Measurements from ENCODE around the gene ALG12.
A peak's percentile ranks its signal among the peaks of the same experiment; 100 is the strongest.

ALG12 gene

GRCh38 chr22:49961005-49961600 lies 42.9 kb upstream of the ALG12 start:
- H3K27ac ChIP-seq (ENCODE audit: low read length), result peak overlapping the region; percentile 72

DNA sequence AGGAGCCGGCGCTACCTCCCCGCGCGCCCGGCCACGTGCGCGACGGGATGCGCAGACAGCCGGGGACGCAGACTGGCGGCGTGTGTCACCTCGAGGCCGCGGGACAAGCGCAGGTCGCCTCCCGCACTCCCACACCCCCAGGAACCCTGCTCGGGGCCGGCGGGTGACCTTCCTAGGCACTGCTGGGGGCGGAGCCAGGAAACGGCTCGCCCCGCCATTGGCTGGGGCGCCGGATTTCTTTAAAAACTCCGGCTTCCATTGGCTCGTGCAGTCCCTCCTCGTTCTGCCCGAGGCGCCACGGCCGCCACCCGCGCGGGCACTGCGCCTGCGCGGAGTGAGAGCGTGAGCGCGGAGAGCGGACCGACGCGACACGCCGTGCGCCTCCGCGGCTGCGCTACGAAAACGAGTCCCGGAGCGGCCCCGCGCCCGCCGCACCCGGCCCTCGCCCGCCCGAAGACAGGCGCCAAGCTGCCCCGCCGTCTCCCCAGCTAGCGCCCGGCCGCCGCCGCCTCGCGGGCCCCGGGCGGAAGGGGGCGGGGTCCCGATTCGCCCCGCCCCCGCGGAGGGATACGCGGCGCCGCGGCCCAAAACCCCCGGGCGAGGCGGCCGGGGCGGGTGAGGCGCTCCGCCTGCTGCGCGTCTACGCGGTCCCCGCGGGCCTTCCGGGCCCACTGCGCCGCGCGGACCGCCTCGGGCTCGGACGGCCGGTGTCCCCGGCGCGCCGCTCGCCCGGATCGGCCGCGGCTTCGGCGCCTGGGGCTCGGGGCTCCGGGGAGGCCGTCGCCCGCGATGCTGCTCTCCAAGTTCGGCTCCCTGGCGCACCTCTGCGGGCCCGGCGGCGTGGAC lies 42.1 kb upstream of the ALG12 start, which contains the start of gene PIM3:
PIM3 (plus strand) TSS at position 614 of the 846 bp plus-strand sequence; CDS start at position 790, 176 bp downstream.
- Histone ChIP-seq H4K20me1 (ENCODE audit: insufficient read depth, low read length) (peaks cover 36% of the 10 kb centered on the region), H3K27me3 (ENCODE audit: low read depth, low read length) (no peaks in the 10 kb centered on the region), H3K4me3 (ENCODE audit: low read length) (peak within 1 kb of the TSS; percentile 99), H3K4me2 (ENCODE audit: low read length) (peak within 1 kb of the TSS; percentile 100), H3K79me2 (ENCODE audit: low read length) (peaks cover 43% of the 10 kb centered on the region), H3K36me3 (replicated peaks; ENCODE audit: low read depth, low read length) (peaks cover 27% of the 10 kb centered on the region), H3K9me3 (ENCODE audit: insufficient read depth, low read length) (no peaks in the 10 kb centered on the region), H2AFZ (ENCODE audit: low read depth, low read length) (no peak within 1 kb of the TSS), H3K27ac (ENCODE audit: low read length) (peak within 1 kb of the TSS; percentile 72), H3K4me1 (ENCODE audit: low read length) (peaks cover 22% of the 10 kb centered on the region), H3K9ac (ENCODE audit: low read length) (peak within 1 kb of the TSS; percentile 96)
- TF ChIP-seq EZH2phosphoT487 (IDR thresholded peaks at IDR 0.05; ENCODE audit: low read depth), result no peak
- TF ChIP-seq, protein P1, sequence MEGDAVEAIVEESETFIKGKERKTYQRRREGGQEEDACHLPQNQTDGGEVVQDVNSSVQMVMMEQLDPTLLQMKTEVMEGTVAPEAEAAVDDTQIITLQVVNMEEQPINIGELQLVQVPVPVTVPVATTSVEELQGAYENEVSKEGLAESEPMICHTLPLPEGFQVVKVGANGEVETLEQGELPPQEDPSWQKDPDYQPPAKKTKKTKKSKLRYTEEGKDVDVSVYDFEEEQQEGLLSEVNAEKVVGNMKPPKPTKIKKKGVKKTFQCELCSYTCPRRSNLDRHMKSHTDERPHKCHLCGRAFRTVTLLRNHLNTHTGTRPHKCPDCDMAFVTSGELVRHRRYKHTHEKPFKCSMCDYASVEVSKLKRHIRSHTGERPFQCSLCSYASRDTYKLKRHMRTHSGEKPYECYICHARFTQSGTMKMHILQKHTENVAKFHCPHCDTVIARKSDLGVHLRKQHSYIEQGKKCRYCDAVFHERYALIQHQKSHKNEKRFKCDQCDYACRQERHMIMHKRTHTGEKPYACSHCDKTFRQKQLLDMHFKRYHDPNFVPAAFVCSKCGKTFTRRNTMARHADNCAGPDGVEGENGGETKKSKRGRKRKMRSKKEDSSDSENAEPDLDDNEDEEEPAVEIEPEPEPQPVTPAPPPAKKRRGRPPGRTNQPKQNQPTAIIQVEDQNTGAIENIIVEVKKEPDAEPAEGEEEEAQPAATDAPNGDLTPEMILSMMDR (IDR thresholded peaks at IDR 0.05; ENCODE audit: low read depth, low read length), result no peak

More at GRCh38 chr22:49961005-49961600, 42.9 kb upstream of the ALG12 start:
- H3K4me1 ChIP-seq (ENCODE audit: low read length), result peaks cover 22% of the 10 kb centered on the region
- peaks cover 41% of the 10 kb centered on the region for H4K20me1 ChIP-seq (ENCODE audit: insufficient read depth, low read length)
- H3K4me2 ChIP-seq (ENCODE audit: low read length), result peak overlapping the region; percentile 90
- H3K9me3 ChIP-seq (ENCODE audit: insufficient read depth, low read length), result no peaks in the 10 kb centered on the region
- no peaks in the 10 kb centered on the region for H3K27me3 ChIP-seq (ENCODE audit: low read depth, low read length)
- TF ChIP-seq, protein P1 (IDR thresholded peaks at IDR 0.05; ENCODE audit: low read depth, low read length), result no peak
- no peak for TF ChIP-seq EZH2phosphoT487 (IDR thresholded peaks at IDR 0.05; ENCODE audit: low read depth)
- H3K4me3 ChIP-seq (ENCODE audit: low read length), result peak overlapping the region; percentile 99
- peak overlapping the region; percentile 96 for H3K9ac ChIP-seq (ENCODE audit: low read length)
- H3K36me3 ChIP-seq (replicated peaks; ENCODE audit: low read depth, low read length), result peaks cover 27% of the 10 kb centered on the region
- peaks cover 43% of the 10 kb centered on the region for H3K79me2 ChIP-seq (ENCODE audit: low read length)
- H2AFZ ChIP-seq (ENCODE audit: low read depth, low read length), result no peak overlapping the region

DNA sequence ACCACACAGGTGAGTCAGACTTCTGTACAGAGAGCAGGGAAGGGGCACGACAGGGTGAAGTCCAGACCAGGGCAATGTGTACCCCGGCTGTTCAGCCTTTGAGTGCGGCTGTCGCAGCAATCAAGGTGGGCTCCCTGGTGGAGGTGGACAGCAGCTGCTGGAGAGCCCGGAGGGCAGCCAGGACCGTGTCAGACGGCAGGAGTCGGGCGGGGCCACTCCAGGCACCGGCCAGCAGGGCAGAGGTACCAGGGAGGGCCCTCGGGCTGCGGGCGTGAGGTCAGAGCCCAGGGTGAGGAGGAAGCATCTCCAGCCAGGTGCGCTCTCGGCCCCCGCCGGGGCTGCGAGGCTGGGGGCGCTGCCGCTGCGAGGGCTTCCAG lies 41.5 kb upstream of the ALG12 start:
- H3K27ac ChIP-seq (ENCODE audit: low read length), result peak overlapping the region; percentile 72
- peak overlapping the region; percentile 100 for H3K4me2 ChIP-seq (ENCODE audit: low read length)
- peaks cover 30% of the 10 kb centered on the region for H4K20me1 ChIP-seq (ENCODE audit: insufficient read depth, low read length)
- H3K9me3 ChIP-seq (ENCODE audit: insufficient read depth, low read length), result no peaks in the 10 kb centered on the region
- peak overlapping the region; percentile 97 for H3K4me3 ChIP-seq (ENCODE audit: low read length)
- peaks cover 22% of the 10 kb centered on the region for H3K4me1 ChIP-seq (ENCODE audit: low read length)
- no peak for TF ChIP-seq EZH2phosphoT487 (IDR thresholded peaks at IDR 0.05; ENCODE audit: low read depth)
- TF ChIP-seq, protein P1 (IDR thresholded peaks at IDR 0.05; ENCODE audit: low read depth, low read length), result no peak
- H3K36me3 ChIP-seq (replicated peaks; ENCODE audit: low read depth, low read length), result peaks cover 27% of the 10 kb centered on the region
- peaks cover 43% of the 10 kb centered on the region for H3K79me2 ChIP-seq (ENCODE audit: low read length)
- no peaks in the 10 kb centered on the region for H3K27me3 ChIP-seq (ENCODE audit: low read depth, low read length)
- peak overlapping the region; percentile 95 for H3K9ac ChIP-seq (ENCODE audit: low read length)
- no peak overlapping the region for H2AFZ ChIP-seq (ENCODE audit: low read depth, low read length)
